ENCODE measurements around the gene F5.

DNA sequence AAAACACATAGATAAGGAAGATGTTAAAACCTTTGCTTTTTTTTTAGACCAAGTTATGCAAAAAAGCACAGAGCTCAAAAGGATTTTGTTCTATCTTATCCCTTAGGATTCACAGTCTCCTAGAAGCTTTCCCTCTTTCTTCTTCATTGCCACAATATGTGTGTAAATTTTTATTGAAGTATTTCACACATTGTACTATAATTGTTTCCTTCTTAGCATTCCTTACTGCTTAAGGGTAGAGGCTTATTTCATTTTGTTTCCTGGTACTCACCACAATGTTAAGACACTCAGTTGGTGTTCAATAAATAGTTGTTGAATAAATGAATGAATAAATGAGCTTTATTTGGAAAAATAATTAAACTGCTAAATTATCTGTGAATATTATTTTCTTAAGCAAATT is 70.6 kb downstream of the F5 start:
- TF ChIP-seq, protein P1, sequence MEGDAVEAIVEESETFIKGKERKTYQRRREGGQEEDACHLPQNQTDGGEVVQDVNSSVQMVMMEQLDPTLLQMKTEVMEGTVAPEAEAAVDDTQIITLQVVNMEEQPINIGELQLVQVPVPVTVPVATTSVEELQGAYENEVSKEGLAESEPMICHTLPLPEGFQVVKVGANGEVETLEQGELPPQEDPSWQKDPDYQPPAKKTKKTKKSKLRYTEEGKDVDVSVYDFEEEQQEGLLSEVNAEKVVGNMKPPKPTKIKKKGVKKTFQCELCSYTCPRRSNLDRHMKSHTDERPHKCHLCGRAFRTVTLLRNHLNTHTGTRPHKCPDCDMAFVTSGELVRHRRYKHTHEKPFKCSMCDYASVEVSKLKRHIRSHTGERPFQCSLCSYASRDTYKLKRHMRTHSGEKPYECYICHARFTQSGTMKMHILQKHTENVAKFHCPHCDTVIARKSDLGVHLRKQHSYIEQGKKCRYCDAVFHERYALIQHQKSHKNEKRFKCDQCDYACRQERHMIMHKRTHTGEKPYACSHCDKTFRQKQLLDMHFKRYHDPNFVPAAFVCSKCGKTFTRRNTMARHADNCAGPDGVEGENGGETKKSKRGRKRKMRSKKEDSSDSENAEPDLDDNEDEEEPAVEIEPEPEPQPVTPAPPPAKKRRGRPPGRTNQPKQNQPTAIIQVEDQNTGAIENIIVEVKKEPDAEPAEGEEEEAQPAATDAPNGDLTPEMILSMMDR (conservative IDR thresholded peaks at IDR 0.05; ENCODE audit: low read depth in 2 of 2): no peak
- no peak for TF ChIP-seq POLR2AphosphoS5 (IDR thresholded peaks at IDR 0.05; ENCODE audit: low read depth)
- TF ChIP-seq NANOG (IDR thresholded peaks at IDR 0.05; ENCODE audit: borderline replicate concordance): no peak
- no peak for TF ChIP-seq EZH2 (IDR thresholded peaks at IDR 0.05; ENCODE audit: low read depth, unreplicated experiment)
